ENCODE results near the gene SFT2D3. TPM values are rescaled to one million over a fixed set of nuclear protein-coding genes. Genes with fewer than 3 reads are reported as not detected.

SFT2D3 gene
- total RNA-seq, 1 donor from 2014 or later = 6.4 TPM

DNA sequence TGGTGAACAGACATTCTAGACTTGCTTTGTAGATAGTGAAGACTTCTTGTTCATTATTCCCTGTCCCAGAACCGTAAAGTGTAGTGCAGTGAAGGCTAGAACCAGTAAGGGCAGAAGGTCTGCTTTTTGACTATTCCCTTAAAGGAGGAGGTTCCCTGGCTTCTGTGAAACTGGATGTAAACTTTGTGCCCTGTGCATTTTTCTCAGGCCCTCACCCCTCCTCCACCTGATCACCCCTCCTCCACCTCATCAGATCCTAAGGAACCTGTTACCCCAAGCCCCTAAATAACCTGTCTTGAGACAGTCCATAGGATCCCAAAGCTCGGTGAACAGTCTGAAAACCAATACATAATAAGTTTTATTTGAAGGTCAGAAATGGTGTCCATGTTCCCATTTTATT lies 33.7 kb downstream of the SFT2D3 start:
- Mint-ChIP-seq H3K27ac (ENCODE audit: unreplicated experiment) (no peak overlapping the region), H3K4me3 (ENCODE audit: unreplicated experiment) (no peak overlapping the region), H3K27me3 (ENCODE audit: unreplicated experiment) (peaks cover 4% of the 10 kb centered on the region), H3K9me3 (ENCODE audit: unreplicated experiment) (no peaks in the 10 kb centered on the region), H3K4me1 (ENCODE audit: low read depth, unreplicated experiment) (no peaks in the 10 kb centered on the region), H3K36me3 (ENCODE audit: unreplicated experiment) (no peaks in the 10 kb centered on the region)
- DNase-seq = no peak
- TF ChIP-seq, protein P1, sequence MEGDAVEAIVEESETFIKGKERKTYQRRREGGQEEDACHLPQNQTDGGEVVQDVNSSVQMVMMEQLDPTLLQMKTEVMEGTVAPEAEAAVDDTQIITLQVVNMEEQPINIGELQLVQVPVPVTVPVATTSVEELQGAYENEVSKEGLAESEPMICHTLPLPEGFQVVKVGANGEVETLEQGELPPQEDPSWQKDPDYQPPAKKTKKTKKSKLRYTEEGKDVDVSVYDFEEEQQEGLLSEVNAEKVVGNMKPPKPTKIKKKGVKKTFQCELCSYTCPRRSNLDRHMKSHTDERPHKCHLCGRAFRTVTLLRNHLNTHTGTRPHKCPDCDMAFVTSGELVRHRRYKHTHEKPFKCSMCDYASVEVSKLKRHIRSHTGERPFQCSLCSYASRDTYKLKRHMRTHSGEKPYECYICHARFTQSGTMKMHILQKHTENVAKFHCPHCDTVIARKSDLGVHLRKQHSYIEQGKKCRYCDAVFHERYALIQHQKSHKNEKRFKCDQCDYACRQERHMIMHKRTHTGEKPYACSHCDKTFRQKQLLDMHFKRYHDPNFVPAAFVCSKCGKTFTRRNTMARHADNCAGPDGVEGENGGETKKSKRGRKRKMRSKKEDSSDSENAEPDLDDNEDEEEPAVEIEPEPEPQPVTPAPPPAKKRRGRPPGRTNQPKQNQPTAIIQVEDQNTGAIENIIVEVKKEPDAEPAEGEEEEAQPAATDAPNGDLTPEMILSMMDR (IDR thresholded peaks at IDR 0.05; ENCODE audit: partially characterized antibody, unreplicated experiment) = no peak

- no peak overlapping the region for H3K4me3 Mint-ChIP-seq (ENCODE audit: unreplicated experiment)
- H3K27me3 Mint-ChIP-seq (ENCODE audit: unreplicated experiment) = peaks cover 4% of the 10 kb centered on the region
- TF ChIP-seq, protein P1 (IDR thresholded peaks at IDR 0.05; ENCODE audit: partially characterized antibody, unreplicated experiment) = no peak
- H3K27ac Mint-ChIP-seq (ENCODE audit: unreplicated experiment) = no peak overlapping the region
- no peaks in the 10 kb centered on the region for H3K36me3 Mint-ChIP-seq (ENCODE audit: unreplicated experiment)
- peaks cover under 1% of the 10 kb centered on the region for H3K4me1 Mint-ChIP-seq (ENCODE audit: low read depth, unreplicated experiment)
- no peak for DNase-seq
- no peaks in the 10 kb centered on the region for H3K9me3 Mint-ChIP-seq (ENCODE audit: unreplicated experiment)
Observed at GRCh38 chr2:127735537-127736399, 34.5 kb downstream of the SFT2D3 start.

- H3K4me1 Mint-ChIP-seq (ENCODE audit: low read depth, unreplicated experiment) = peaks cover 9% of the 10 kb centered on the region
- H3K4me3 Mint-ChIP-seq (ENCODE audit: unreplicated experiment) = no peak overlapping the region
- H3K9me3 Mint-ChIP-seq (ENCODE audit: unreplicated experiment) = no peaks in the 10 kb centered on the region
- TF ChIP-seq, protein P1 (IDR thresholded peaks at IDR 0.05; ENCODE audit: partially characterized antibody, unreplicated experiment) = no peak
- no peaks in the 10 kb centered on the region for H3K36me3 Mint-ChIP-seq (ENCODE audit: unreplicated experiment)
- no peaks in the 10 kb centered on the region for H3K27me3 Mint-ChIP-seq (ENCODE audit: unreplicated experiment)
- no peak overlapping the region for H3K27ac Mint-ChIP-seq (ENCODE audit: unreplicated experiment)
- DNase-seq = no peak
Observed at GRCh38 chr2:127737892-127738291, 36.6 kb downstream of the SFT2D3 start.

GRCh38 chr2:127739800-127740199 lies 38.5 kb downstream of the SFT2D3 start:
- TF ChIP-seq, protein P1 (IDR thresholded peaks at IDR 0.05; ENCODE audit: partially characterized antibody, unreplicated experiment) = no peak
- no peak for DNase-seq
- Mint-ChIP-seq H3K4me1 (ENCODE audit: low read depth, unreplicated experiment) (peaks cover 9% of the 10 kb centered on the region), H3K27me3 (ENCODE audit: unreplicated experiment) (no peaks in the 10 kb centered on the region), H3K9me3 (ENCODE audit: unreplicated experiment) (no peaks in the 10 kb centered on the region), H3K36me3 (ENCODE audit: unreplicated experiment) (no peaks in the 10 kb centered on the region), H3K27ac (ENCODE audit: unreplicated experiment) (no peak overlapping the region), H3K4me3 (ENCODE audit: unreplicated experiment) (no peak overlapping the region)

- Mint-ChIP-seq H3K36me3 (ENCODE audit: unreplicated experiment) (no peaks in the 10 kb centered on the region), H3K27me3 (ENCODE audit: unreplicated experiment) (no peaks in the 10 kb centered on the region), H3K9me3 (ENCODE audit: unreplicated experiment) (no peaks in the 10 kb centered on the region), H3K4me1 (ENCODE audit: low read depth, unreplicated experiment) (peaks cover 9% of the 10 kb centered on the region), H3K27ac (ENCODE audit: unreplicated experiment) (peak overlapping the region; percentile 96), H3K4me3 (ENCODE audit: unreplicated experiment) (peak overlapping the region; percentile 26)
- no peak for DNase-seq
- TF ChIP-seq, protein P1 (IDR thresholded peaks at IDR 0.05; ENCODE audit: partially characterized antibody, unreplicated experiment) = no peak
Observed at GRCh38 chr2:127740665-127741288, 39.5 kb downstream of the SFT2D3 start.
